HEK293 (cell line): ENCODE measurements around the gene TAGLN2.
A peak's percentile ranks its signal among the peaks of the same experiment; 100 is the strongest.

Experiments
- CTCF ChIP-seq: fragments of 450-650 bp; formaldehyde crosslinking; IDR thresholded peaks from 2 replicates; pipeline ENCODE4 v1.5.1; 2016; ENCODE audit warnings: missing biosample characterization, missing genetic modification characterization
- TCF7L2 ChIP-seq: IDR thresholded peaks from 2 replicates; pipeline ENCODE4 v1.6.1; 2011; ENCODE audit warnings: low read depth, mild to moderate bottlenecking, inconsistent platforms, low read length, moderate library complexity, borderline replicate concordance
- ZNF133 ChIP-seq: fragments of 450-650 bp; formaldehyde crosslinking; IDR thresholded peaks from 2 replicates; pipeline ENCODE4 v1.5.1; 2016; ENCODE audit warnings: missing biosample characterization, missing genetic modification characterization
- ZNF140 ChIP-seq: fragments of 450-650 bp; formaldehyde crosslinking; IDR thresholded peaks from 2 replicates; pipeline ENCODE4 v1.5.1; 2016; ENCODE audit warnings: missing biosample characterization, missing genetic modification characterization
- ZNF280C ChIP-seq: fragments of 450-650 bp; formaldehyde crosslinking; IDR thresholded peaks from 2 replicates; pipeline ENCODE4 v1.5.1; 2016; ENCODE audit warnings: missing biosample characterization, missing genetic modification characterization
- ZNF311 ChIP-seq: fragments of 450-650 bp; formaldehyde crosslinking; IDR thresholded peaks from 2 replicates; pipeline ENCODE4 v1.5.1; 2017; ENCODE audit warnings: missing biosample characterization, missing genetic modification characterization, borderline replicate concordance
- ZNF548 ChIP-seq: fragments of 450-650 bp; formaldehyde crosslinking; IDR thresholded peaks from 2 replicates; pipeline ENCODE4 v1.5.1; 2016; ENCODE audit warnings: missing biosample characterization, missing genetic modification characterization
- ZNF658 ChIP-seq: fragments of 450-650 bp; formaldehyde crosslinking; IDR thresholded peaks from 2 replicates; pipeline ENCODE4; 2016; ENCODE audit warnings: missing biosample characterization, missing genetic modification characterization
- ZNF76 ChIP-seq: fragments of 450-650 bp; formaldehyde crosslinking; IDR thresholded peaks from 2 replicates; pipeline ENCODE4; 2016; ENCODE audit warnings: low read depth, missing biosample characterization, missing genetic modification characterization, borderline replicate concordance

GRCh38 chr1:159936273-159936904 is 11.1 kb upstream of the TAGLN2 start:
- TF ChIP-seq ZNF76 (tag by site-specific recombination) (no peak), TCF7L2 (no peak), ZNF311 (no peak), ZNF280C (no peak), CTCF (tag by site-specific recombination) (peak; percentile 96), ZNF133 (tag by site-specific recombination) (no peak), ZNF548 (tag by site-specific recombination) (no peak), ZNF140 (tag by site-specific recombination) (no peak), ZNF658 (tag by site-specific recombination) (no peak)
